Gastrocnemius medialis (tissue), 4 donors: Measurements from ENCODE around the gene KIF26B.

Source experiments
- POLR2A ChIP-seq, 2 donors: fragments of 450-650 bp; IDR thresholded peaks; one replicate each; pipeline ENCODE4 v1.6.1; 2017; ENCODE audit warnings: antibody characterized with exemption in 2 of 2, mild to moderate bottlenecking in 2 of 2, moderate library complexity in 2 of 2
- TF ChIP-seq, protein P1 (sequence below), 5 experiments: fragments of 450-650 bp in 3 of 5; fragments of 200-600 bp in 2 of 5; sonication (generic) in 2 of 5; IDR thresholded peaks in 4 of 5; conservative IDR thresholded peaks in 1 of 5; 1 replicate in 4 of 5; 2 replicates in 1 of 5; pipeline ENCODE4 v1.5.1; 2016 to 2019; ENCODE audit warnings: antibody characterized with exemption in 5 of 5, mild to moderate bottlenecking in 3 of 5, moderate library complexity in 3 of 5

DNA sequence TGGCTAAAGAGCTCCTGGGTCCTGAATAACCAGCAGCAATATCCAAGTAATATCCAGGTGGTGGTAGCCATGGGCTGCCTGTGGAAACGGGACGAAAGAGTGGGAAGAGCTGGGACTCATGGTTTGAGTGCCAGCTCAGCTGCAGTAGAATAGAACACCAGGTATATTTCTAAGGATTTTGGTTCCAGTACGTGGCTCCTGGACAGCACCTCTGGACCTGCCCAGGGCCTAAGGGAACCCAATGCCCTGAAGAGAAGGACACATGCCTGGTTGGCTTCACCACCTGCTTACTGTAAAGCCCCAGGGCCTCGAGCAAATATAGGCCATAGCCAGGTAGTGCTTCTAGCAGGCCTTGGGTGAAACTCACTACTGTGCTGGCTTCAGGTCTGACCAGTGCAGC is 566.7 kb downstream of the KIF26B start:
- TF ChIP-seq, protein P1, sequence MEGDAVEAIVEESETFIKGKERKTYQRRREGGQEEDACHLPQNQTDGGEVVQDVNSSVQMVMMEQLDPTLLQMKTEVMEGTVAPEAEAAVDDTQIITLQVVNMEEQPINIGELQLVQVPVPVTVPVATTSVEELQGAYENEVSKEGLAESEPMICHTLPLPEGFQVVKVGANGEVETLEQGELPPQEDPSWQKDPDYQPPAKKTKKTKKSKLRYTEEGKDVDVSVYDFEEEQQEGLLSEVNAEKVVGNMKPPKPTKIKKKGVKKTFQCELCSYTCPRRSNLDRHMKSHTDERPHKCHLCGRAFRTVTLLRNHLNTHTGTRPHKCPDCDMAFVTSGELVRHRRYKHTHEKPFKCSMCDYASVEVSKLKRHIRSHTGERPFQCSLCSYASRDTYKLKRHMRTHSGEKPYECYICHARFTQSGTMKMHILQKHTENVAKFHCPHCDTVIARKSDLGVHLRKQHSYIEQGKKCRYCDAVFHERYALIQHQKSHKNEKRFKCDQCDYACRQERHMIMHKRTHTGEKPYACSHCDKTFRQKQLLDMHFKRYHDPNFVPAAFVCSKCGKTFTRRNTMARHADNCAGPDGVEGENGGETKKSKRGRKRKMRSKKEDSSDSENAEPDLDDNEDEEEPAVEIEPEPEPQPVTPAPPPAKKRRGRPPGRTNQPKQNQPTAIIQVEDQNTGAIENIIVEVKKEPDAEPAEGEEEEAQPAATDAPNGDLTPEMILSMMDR (IDR thresholded peaks at IDR 0.05 in 4 of 5, conservative IDR thresholded peaks at IDR 0.05 in 1 of 5) = no peak
- TF ChIP-seq POLR2A (IDR thresholded peaks at IDR 0.05) = no peak
